CD1c-positive myeloid dendritic cell (primary cell): ENCODE results near the gene MCC.

Source experiments
- DNase-seq: peaks from one replicate; pipeline ENCODE4 v3.0.0-alpha.2; 2016; ENCODE audit errors: extremely low spot score

MCC gene

GRCh38 chr5:112977440-112977861 is 510.8 kb downstream of the MCC start:
- DNase-seq, result peak; percentile 28

- DNase-seq, result peak; percentile 99
These were observed 511.6 kb downstream of the MCC start, which contains the start of gene DCP2 for GRCh38 chr5:112976432-112977309. TSS of gene DCP2 (plus strand) at chr5:112976798. CDS start at chr5:112976934, 136 bp downstream.

GRCh38 chr5:112975721-112976431 is 512.4 kb downstream of the MCC start:
- no peak for DNase-seq

- no peak for DNase-seq
These were observed 513.4 kb downstream of the MCC start for GRCh38 chr5:112974901-112975300.

GRCh38 chr5:112973904-112974303 is 514.3 kb downstream of the MCC start:
- DNase-seq, result no peak

GRCh38 chr5:112973036-112973435 is 515.2 kb downstream of the MCC start:
- DNase-seq, result no peak
